Measurements from ENCODE around the gene B3GALT6. TPM values are rescaled to one million over a fixed set of nuclear protein-coding genes. Genes with fewer than 3 reads are reported as not detected.

Gene B3GALT6
- polyA plus RNA-seq, 3 donors: 1.9 to 8.8 (median 7.2) TPM

- DNase-seq: no peak
- H3K9me3 ChIP-seq (replicated peaks in 1 of 2; ENCODE audit: control insufficient read depth in 1 of 2, insufficient read depth in 1 of 2, low read length in 2 of 2): no peaks in the 10 kb centered on the region
- no peaks in the 10 kb centered on the region for H3K36me3 Mint-ChIP-seq
- no CpG with 5 or more reads among the region's 9 CpGs for WGBS (ENCODE audit: insufficient coverage)
- H3K4me3 ChIP-seq (replicated peaks in 1 of 3; ENCODE audit: low read depth in 2 of 3, low read length in 3 of 3): no peak overlapping the region
- peaks cover under 1 to 4% (median 1%) of the 10 kb centered on the region in 3 donors for H3K27me3 Mint-ChIP-seq (ENCODE audit: low read depth in 3 of 3)
- no peak overlapping the region for H3K4me3 Mint-ChIP-seq
- intact Hi-C loops (cut with micrococcal nuclease): no loop called here
- no peaks in the 10 kb centered on the region for H3K4me1 ChIP-seq (ENCODE audit: control insufficient read depth in 1 of 2, insufficient read depth in 2 of 2, low read length in 2 of 2)
- peaks cover 0 to 5% (median 0%) of the 10 kb centered on the region in 7 donors for H3K9me3 Mint-ChIP-seq
- TF ChIP-seq CTCF (IDR thresholded peaks at IDR 0.05): no peak
- no peaks in the 10 kb centered on the region for H3K36me3 ChIP-seq (replicated peaks in 1 of 2; ENCODE audit: control insufficient read depth in 1 of 2, insufficient read depth in 2 of 2, low read length in 2 of 2)
- no peaks in the 10 kb centered on the region for H3K27me3 ChIP-seq (ENCODE audit: control insufficient read depth in 2 of 2, insufficient read depth in 2 of 2, low read length in 2 of 2)
- H3K9ac ChIP-seq (ENCODE audit: insufficient read depth, low read length, poor library complexity, severe bottlenecking): no peak overlapping the region
- no peak overlapping the region for H3K4me2 ChIP-seq (replicated peaks; ENCODE audit: extremely low read depth, low read length, poor library complexity, severe bottlenecking)
- no peak overlapping the region for H2AFZ ChIP-seq (ENCODE audit: insufficient read depth, low read depth, low read length, poor library complexity, severe bottlenecking)
- no peaks in the 10 kb centered on the region for H4K20me1 ChIP-seq (ENCODE audit: insufficient read depth, low read length)
- no peaks in the 10 kb centered on the region for H3K79me2 ChIP-seq (ENCODE audit: insufficient read depth, low read length)
- H3K4me1 Mint-ChIP-seq: no peaks in the 10 kb centered on the region
- H3K27ac ChIP-seq (ENCODE audit: low read depth in 1 of 2, low read length in 2 of 2): no peak overlapping the region
- no peak overlapping the region for H3K27ac Mint-ChIP-seq
Measured at GRCh38 chr1:1283821-1284220, 51.8 kb downstream of the B3GALT6 start.

Other genes with a start within 250 kb of the B3GALT6 start
- 10 to 100 TPM in 1 of 3 donors, 1 to 10 TPM in 2; 1.4 to 26.8 (median 2.0) TPM for gene HES4, start 232.1 kb upstream of the B3GALT6 start, polyA plus RNA-seq
- gene ISG15, start 218.7 kb upstream of the B3GALT6 start, polyA plus RNA-seq: 100 to 1,000 TPM; 128 to 241 (median 145) TPM
- 1 to 10 TPM in 1 of 3 donors, under 1 TPM in 2; 0.06 to 4.7 (median 0.43) TPM for gene AGRN, start 212.1 kb upstream of the B3GALT6 start, polyA plus RNA-seq
- gene RNF223, start 157.9 kb upstream of the B3GALT6 start, polyA plus RNA-seq: not detected
- gene C1orf159, start 116.1 kb upstream of the B3GALT6 start, polyA plus RNA-seq: 10 to 100 TPM in 1 of 3 donors, 1 to 10 TPM in 2; 3.0 to 18.8 (median 3.3) TPM
- gene TTLL10, start 58.4 kb upstream of the B3GALT6 start, polyA plus RNA-seq: under 1 TPM in 1 of 3 donors, not detected in 2; 0.06 TPM
- not detected for gene TNFRSF18, start 25.6 kb upstream of the B3GALT6 start, polyA plus RNA-seq
- under 1 TPM in 1 of 3 donors, not detected in 2; 0.05 TPM for gene TNFRSF4, start 18.1 kb upstream of the B3GALT6 start, polyA plus RNA-seq
- 10 to 100 TPM; 81.7 to 98.9 (median 89.0) TPM for gene SDF4, start 236 bp upstream of the B3GALT6 start, polyA plus RNA-seq
- gene C1QTNF12, start 14.5 kb downstream of the B3GALT6 start, polyA plus RNA-seq: 1 to 10 TPM in 1 of 3 donors, not detected in 2; 1.1 TPM
- gene UBE2J2, start 41.6 kb downstream of the B3GALT6 start, polyA plus RNA-seq: 10 to 100 TPM; 36.5 to 83.2 (median 72.1) TPM
- gene SCNN1D, start 48.2 kb downstream of the B3GALT6 start, polyA plus RNA-seq: 1 to 10 TPM in 1 of 3 donors, not detected in 2; 6.0 TPM
- gene ACAP3, start 75.7 kb downstream of the B3GALT6 start, polyA plus RNA-seq: 100 to 1,000 TPM in 1 of 3 donors, 1 to 10 TPM in 2; 3.5 to 132 (median 4.0) TPM
- gene PUSL1, start 76.4 kb downstream of the B3GALT6 start, polyA plus RNA-seq: 10 to 100 TPM; 13.8 to 27.4 (median 14.8) TPM
- 100 to 1,000 TPM in 1 of 3 donors, 10 to 100 TPM in 2; 46.2 to 154 (median 49.6) TPM for gene INTS11, start 92.4 kb downstream of the B3GALT6 start, polyA plus RNA-seq
- 1 to 10 TPM; 6.4 to 7.7 (median 7.4) TPM for gene CPTP, start 92.6 kb downstream of the B3GALT6 start, polyA plus RNA-seq
- under 1 TPM in 1 of 3 donors, not detected in 2; 0.45 TPM for gene TAS1R3, start 99.0 kb downstream of the B3GALT6 start, polyA plus RNA-seq
- gene DVL1, start 117.2 kb downstream of the B3GALT6 start, polyA plus RNA-seq: 10 to 100 TPM in 1 of 3 donors, under 1 TPM in 2; 0.41 to 29.8 (median 0.55) TPM
- not detected for gene MXRA8, start 126.3 kb downstream of the B3GALT6 start, polyA plus RNA-seq
- gene AURKAIP1, start 143.0 kb downstream of the B3GALT6 start, polyA plus RNA-seq: 100 to 1,000 TPM in 2 of 3 donors, 10 to 100 TPM in 1; 59.1 to 160 (median 134) TPM
- gene CCNL2, start 167.1 kb downstream of the B3GALT6 start, polyA plus RNA-seq: 100 to 1,000 TPM in 1 of 3 donors, 10 to 100 TPM in 1, 1 to 10 TPM in 1; 8.6 to 178 (median 10.4) TPM
- 100 to 1,000 TPM in 2 of 3 donors, 10 to 100 TPM in 1; 84.3 to 186 (median 156) TPM for gene MRPL20, start 175.1 kb downstream of the B3GALT6 start, polyA plus RNA-seq
- under 1 TPM in 1 of 3 donors, not detected in 2; 0.04 TPM for gene ANKRD65, start 189.0 kb downstream of the B3GALT6 start, polyA plus RNA-seq
- not detected for gene VWA1, start 203.5 kb downstream of the B3GALT6 start, polyA plus RNA-seq
- not detected for gene ATAD3C, start 217.5 kb downstream of the B3GALT6 start, polyA plus RNA-seq
- gene ATAD3B, start 239.5 kb downstream of the B3GALT6 start, polyA plus RNA-seq: 10 to 100 TPM in 1 of 3 donors, 1 to 10 TPM in 2; 2.3 to 23.3 (median 2.3) TPM

Measured in CD14-positive monocyte (primary cell).